K562 (cell line): ENCODE results near the gene NR1I3. TPM values are rescaled to one million over a fixed set of nuclear protein-coding genes. Genes with fewer than 3 reads are reported as not detected.

Source experiments
- ATAC-seq: fragments of 200-7000 bp; cut with Tn5 transposase; 3 replicates; pipeline ENCODE4 v1.9.1; 2020; ENCODE audit warnings: moderate library complexity
- BruUV-seq: library from RNA; stranded (reverse); fragments of 400-500 nt; replicated peaks from 2 replicates; lab custom pipeline; 2021; lab: Mats Ljungman, UMichigan
- CTCF ChIA-PET: fragments of 300-600 bp; formaldehyde crosslinking; extraction: SDS; loops from one replicate; lab custom pipeline; 2021; ENCODE audit warnings: low intra/inter-chr PET ratio; lab: Yijun Ruan, JAX
- POLR2A ChIA-PET: fragments of 300-600, 350-650 bp; sonication (Branson Sonifier 250); formaldehyde crosslinking; extraction: SDS; loops from one replicate; lab custom pipeline; 2021; ENCODE audit warnings: antibody characterized with exemption, inconsistent platforms; lab: Yijun Ruan, JAX
- DNase-seq, 4 experiments: peaks; one replicate each; pipeline versions ENCODE4 v3.0.0 to v3.0.0-alpha.2; 2011 to 2018; ENCODE audit warnings: low spot score in 3 of 4, mixed read lengths in 3 of 4; ENCODE audit errors: extremely low read depth in 1 of 4
- FAIRE-seq: peaks from 2 replicates; lab custom pipeline; 2011; peaks lifted over from hg19 to GRCh38; lab: Jason Lieb, UNC
- H2AFZ ChIP-seq: 2 replicates; pipeline ENCODE4 v1.6.0; 2011; ENCODE audit warnings: low read depth, low read length, control low read depth, inconsistent platforms
- H3K27ac ChIP-seq: fragments of 200-600 bp; 3 replicates; pipeline ENCODE4 v1.8.0; 2011; ENCODE audit warnings: low read depth, mild to moderate bottlenecking, control low read depth, inconsistent platforms, low read length, moderate library complexity, mixed read lengths; ENCODE audit errors: extremely low read depth
- H3K27me3 ChIP-seq, 2 experiments: fragments of 300-600 bp in 1 of 2; 2 replicates in 1 of 2; 3 replicates in 1 of 2; pipeline versions ENCODE4 v1.6.0 to v1.8.0; 2011; ENCODE audit warnings: inconsistent platforms in 2 of 2, low read length in 2 of 2, mild to moderate bottlenecking in 1 of 2, mixed read lengths in 1 of 2, moderate library complexity in 1 of 2; ENCODE audit not compliant: control insufficient read depth in 2 of 2, insufficient read depth in 2 of 2
- H3K36me3 ChIP-seq: fragments of 300-600 bp; 3 replicates; pipeline ENCODE4 v1.8.0; 2011; ENCODE audit warnings: mild to moderate bottlenecking, low read length, inconsistent platforms; ENCODE audit not compliant: control insufficient read depth, insufficient read depth
- H3K4me1 ChIP-seq, 2 experiments: fragments of 200-600 bp in 1 of 2; replicated peaks in 1 of 2; 2 replicates in 1 of 2; 3 replicates in 1 of 2; pipeline versions ENCODE4 v1.5.1 to v1.8.0; 2011; ENCODE audit warnings: inconsistent platforms in 2 of 2, low read length in 2 of 2, mild to moderate bottlenecking in 1 of 2, mixed read lengths in 1 of 2, moderate library complexity in 1 of 2; ENCODE audit not compliant: control insufficient read depth in 2 of 2, insufficient read depth in 2 of 2
- H3K4me2 ChIP-seq: 2 replicates; pipeline ENCODE4 v1.6.1; 2011; ENCODE audit warnings: low read length, control low read depth, inconsistent platforms, mixed read lengths; ENCODE audit not compliant: insufficient read depth
- H3K4me3 ChIP-seq: fragments of 200-600 bp; sonication (generic), shearing (Covaris generic); 2 replicates; pipeline ENCODE4 v1.5.1; 2016; ENCODE audit warnings: control low read depth, inconsistent platforms
- H3K79me2 ChIP-seq: fragments of 200-600 bp; 3 replicates; pipeline ENCODE4 v1.8.0; 2011; ENCODE audit warnings: low read length, inconsistent platforms; ENCODE audit not compliant: control insufficient read depth, insufficient read depth
- H3K9ac ChIP-seq, 2 experiments: 2 replicates each; pipeline versions ENCODE4 v1.6.0 to v1.6.1; 2011; ENCODE audit warnings: low read depth in 2 of 2, low read length in 2 of 2, control low read depth in 1 of 2, inconsistent platforms in 1 of 2, mild to moderate bottlenecking in 1 of 2, mixed read lengths in 1 of 2; ENCODE audit not compliant: insufficient read depth in 1 of 2
- H3K9me1 ChIP-seq: one replicate; pipeline ENCODE4 v1.6.0; 2011; ENCODE audit warnings: inconsistent platforms, mild to moderate bottlenecking, low read length, moderate library complexity; ENCODE audit not compliant: control insufficient read depth, insufficient read depth
- H3K9me3 ChIP-seq: replicated peaks from 2 replicates; pipeline ENCODE4 v1.5.1; 2011; ENCODE audit warnings: low read depth, low read length, inconsistent platforms; ENCODE audit not compliant: control insufficient read depth, insufficient read depth
- H4K20me1 ChIP-seq: replicated peaks from 2 replicates; pipeline ENCODE4 v1.6.1; 2011; ENCODE audit warnings: low read length, inconsistent platforms, mixed read lengths; ENCODE audit not compliant: control insufficient read depth, insufficient read depth
- BCL6 ChIP-seq: fragments of 250-450 bp; sonication (Bioruptor Pico); IDR thresholded peaks from 2 replicates; pipeline ENCODE4 v1.4.0; 2020
- CHD4 ChIP-seq: fragments of 200-600 bp; sonication (generic); IDR thresholded peaks from 3 replicates; pipeline ENCODE4 v1.6.1; 2012; ENCODE audit warnings: low read depth, mild to moderate bottlenecking, mixed read lengths, low read length, inconsistent platforms; ENCODE audit not compliant: insufficient read depth, insufficient replicate concordance, poor library complexity, severe bottlenecking
- CLOCK ChIP-seq: fragments of 250-450 bp; sonication (Bioruptor Pico); IDR thresholded peaks from 2 replicates; pipeline ENCODE4 v1.4.0; 2020; ENCODE audit warnings: mild to moderate bottlenecking, moderate library complexity, borderline replicate concordance
- ESRRB ChIP-seq: fragments of 250-450 bp; sonication (Bioruptor Pico); IDR thresholded peaks from 2 replicates; pipeline ENCODE4 v1.5.0; 2020; ENCODE audit warnings: mild to moderate bottlenecking, moderate library complexity, borderline replicate concordance
- ETV1 ChIP-seq: fragments of 450-650 bp; conservative IDR thresholded peaks from 2 replicates; pipeline ENCODE4 v1.6.1; 2016; ENCODE audit warnings: missing genetic modification characterization, control low read depth, low read depth, missing compliant biosample characterization
- LCOR ChIP-seq: sonication (generic); formaldehyde crosslinking; IDR thresholded peaks from 2 replicates; pipeline ENCODE4 v1.8.0; 2022; ENCODE audit warnings: mild to moderate bottlenecking, missing genetic modification reagents
- NR2C2 ChIP-seq, 2 experiments: fragments of 200-800 bp in 1 of 2; sonication (Bioruptor generic) in 1 of 2; sonication (generic) in 1 of 2; formaldehyde crosslinking in 1 of 2; IDR thresholded peaks; 2 replicates each; pipeline versions ENCODE4 v1.6.1 to v1.8.0; 2016 to 2022; ENCODE audit warnings: mild to moderate bottlenecking in 1 of 2, missing compliant biosample characterization in 1 of 2, missing genetic modification characterization in 1 of 2, missing genetic modification reagents in 1 of 2
- NR3C1 ChIP-seq: sonication (generic); formaldehyde crosslinking; IDR thresholded peaks from 2 replicates; pipeline ENCODE4 v1.8.1; 2022; ENCODE audit warnings: missing genetic modification reagents
- POLR2B ChIP-seq: fragments of 450-650 bp; IDR thresholded peaks from 2 replicates; pipeline ENCODE4 v1.6.1; 2018; ENCODE audit warnings: low read depth; ENCODE audit not compliant: partially characterized antibody
- PREB ChIP-seq: sonication (generic); formaldehyde crosslinking; IDR thresholded peaks from 2 replicates; pipeline ENCODE4 v1.8.1; 2023; ENCODE audit warnings: mild to moderate bottlenecking, missing genetic modification reagents
- SIRT6 ChIP-seq: IDR thresholded peaks from one replicate; pipeline ENCODE4 v1.6.1; 2012; ENCODE audit warnings: low read depth, mild to moderate bottlenecking, control low read depth, inconsistent platforms, low read length, moderate library complexity
- SUPT5H ChIP-seq: fragments of 450-650 bp; IDR thresholded peaks from 2 replicates; pipeline ENCODE4 v1.6.1; 2016
- TAF9B ChIP-seq: fragments of 450-650 bp; IDR thresholded peaks from 2 replicates; pipeline ENCODE4 v1.6.1; 2018; ENCODE audit warnings: mild to moderate bottlenecking; ENCODE audit not compliant: partially characterized antibody
- THRAP3 ChIP-seq: fragments of 450-650 bp; IDR thresholded peaks from 2 replicates; pipeline ENCODE4 v1.6.1; 2016; ENCODE audit warnings: mild to moderate bottlenecking, inconsistent platforms, borderline replicate concordance
- ZNF551 ChIP-seq: fragments of 250-450 bp; sonication (Bioruptor Pico); IDR thresholded peaks from 2 replicates; pipeline ENCODE4 v1.5.0; 2021; ENCODE audit warnings: mild to moderate bottlenecking, moderate library complexity
- ZNF699 ChIP-seq: fragments of 250-450 bp; sonication (Bioruptor Pico); IDR thresholded peaks from 2 replicates; pipeline ENCODE4 v1.8.0; 2021; ENCODE audit warnings: mild to moderate bottlenecking, moderate library complexity; ENCODE audit not compliant: insufficient replicate concordance
- ZNF764 ChIP-seq: fragments of 250-450 bp; sonication (Bioruptor Pico); IDR thresholded peaks from 2 replicates; pipeline ENCODE4 v1.4.0; 2020; ENCODE audit warnings: low read depth, mild to moderate bottlenecking, moderate library complexity
- ZNF785 ChIP-seq: fragments of 250-450 bp; sonication (Bioruptor Pico); IDR thresholded peaks from 2 replicates; pipeline ENCODE4 v1.4.0; 2020; ENCODE audit warnings: mild to moderate bottlenecking
- WGBS: fragments of 100-300 bp; shearing (Covaris generic); methylation state at CpG from one replicate; pipeline ENCODE4 v1.1.6; 2016; ENCODE audit warnings: low coverage, mixed read lengths; ENCODE audit not compliant: insufficient coverage; ENCODE audit errors: missing lambda C conversion rate; 5-methylcytosine and 5-hydroxymethylcytosine counted together
- in situ Hi-C: fragments of 300-500 bp; cut with MboI; formaldehyde crosslinking; loops from 4 replicates; pipeline ENCODE4 v1.15.0; 2018; ENCODE audit warnings: inconsistent platforms, mixed read lengths
- intact Hi-C: fragments of 100-400 bp; cut with micrococcal nuclease; formaldehyde crosslinking; loops from 2 replicates; pipeline ENCODE4 v1.14.2; 2022
- polyA plus RNA-seq, 8 experiments: library from polyadenylated mRNA; depleted of rRNA in 4 of 8; stranded (reverse) in 5 of 8; unstranded in 3 of 8; fragments of >200 nt; fragmentation: Nextera tagmentation in 2 of 8; fragmentation: Illumina TruSeq in 1 of 8; extraction: Ambion mirVana in 2 of 8; extraction: Trizol in 1 of 8; gene quantifications; 2 replicates each; pipeline versions ENCODE4 v1.2.1 to v1.2.3, GENCODE V29; 2011 to 2014; ENCODE audit warnings: inconsistent platforms in 1 of 8, missing spikeins in 1 of 8
- total RNA-seq, 7 experiments: library from RNA; depleted of rRNA in 6 of 7; stranded (reverse); fragments of >200 nt in 6 of 7; fragmentation: Illumina TruSeq in 2 of 7; extraction: Trizol in 2 of 7; gene quantifications; 2 replicates each; pipeline versions ENCODE4 v1.2.1 to v1.2.3, GENCODE V29; 2011 to 2021; ENCODE audit warnings: low replicate concordance in 1 of 7

The NR1I3 gene
- total and polyA plus RNA-seq, 9 of the 15 experiments (the other 6 are each of a cell fraction or from before 2014, with no cell fraction given): 0.11 TPM; not detected in 8

GRCh38 chr1:161259345-161259702 lies 21.3 kb upstream of the NR1I3 start:
- no peaks in the 10 kb centered on the region for H3K36me3 ChIP-seq
- H3K9ac ChIP-seq: no peak overlapping the region
- no peak for DNase-seq
- H3K27ac ChIP-seq: no peak overlapping the region
- FAIRE-seq: no peak
- peaks cover 30 to 35% of the 10 kb centered on the region in 2 experiments; a peak in 4 of 5 replicates for H3K27me3 ChIP-seq
- no TSS peak for BruUV-seq
- no peaks in the 10 kb centered on the region for H4K20me1 ChIP-seq
- intact Hi-C loops: no loop called here
- no peak overlapping the region for H3K4me3 ChIP-seq
- ChIA-PET CTCF (no interaction called here), POLR2A (interaction anchor here (0.8 to 1.5 kb wide), 4 partner anchors 9 to 15 kb away, joined by 3 to 5 read pairs (median 4); no protein-coding TSS in a partner anchor)
- in situ Hi-C loops: no loop called here
- peaks cover 0 to 7% of the 10 kb centered on the region in 2 experiments; a peak in 3 of 5 replicates for H3K4me1 ChIP-seq
- H3K4me2 ChIP-seq: no peak overlapping the region
- 12% methylated on average over 6 of the region's 6 CpGs for WGBS
- H3K9me3 ChIP-seq: peaks cover 2% of the 10 kb centered on the region; the same call in 1 of the 2 replicates
- no peaks in the 10 kb centered on the region for H3K79me2 ChIP-seq
- TF ChIP-seq PREB (CRISPR knock-in tag) (no peak), SUPT5H (no peak), ZNF764 (no peak), ZNF699 (CRISPR knock-in tag) (no peak), CLOCK (CRISPR knock-in tag) (no peak), THRAP3 (no peak), NR3C1 (CRISPR knock-in tag) (no peak), ETV1 (no peak), SIRT6 (no peak), ESRRB (CRISPR knock-in tag) (no peak), ZNF785 (CRISPR knock-in tag) (no peak), BCL6 (CRISPR knock-in tag) (no peak), TAF9B (no peak), POLR2B (no peak), CHD4 (no peak), LCOR (CRISPR knock-in tag) (no peak), NR2C2 (CRISPR knock-in tag; IDR thresholded peaks at IDR 0.05) (no peak), NR2C2 (tag; IDR thresholded peaks at IDR 0.05) (no peak), ZNF551 (no peak)
- no peak overlapping the region for H2AFZ ChIP-seq
- no peak for ATAC-seq
- no peaks in the 10 kb centered on the region for H3K9me1 ChIP-seq
